GM11168 (cell line): Measurements from ENCODE around the gene TBCC.
"Not testable (repeated sequence)": the region's sequence is repeated elsewhere in the genome, so short reads cannot be mapped to it uniquely, and the experiment has no call there.

ENCODE experiments used
- in situ Hi-C: fragments of 300-500 bp; cut with MboI; formaldehyde crosslinking; loops from one replicate; pipeline ENCODE4 v1.12.0; 2022; ENCODE audit warnings: low sequenced_read_pairs; ENCODE audit not compliant: unreplicated experiment

Gene TBCC

GRCh38 chr6:42742116-42742894 lies 3.6 kb downstream of the TBCC start:
- in situ Hi-C loops, result no loop called here

- in situ Hi-C loops, result no loop called here
Observed at GRCh38 chr6:42740725-42741124, 5.2 kb downstream of the TBCC start.

- in situ Hi-C loops, result no loop called here
Observed at GRCh38 chr6:42735976-42736375, 9.9 kb downstream of the TBCC start.

GRCh38 chr6:42733867-42734481 lies 11.9 kb downstream of the TBCC start:
- in situ Hi-C loops, result not testable (repeated sequence)

GRCh38 chr6:42729731-42730130 lies 16.2 kb downstream of the TBCC start:
- in situ Hi-C loops, result loop anchor here (10.0 kb wide), 1 partner anchor 65 kb away; no protein-coding TSS in a partner anchor

GRCh38 chr6:42727627-42728026 lies 18.3 kb downstream of the TBCC start:
- in situ Hi-C loops, result loop anchor here (10.0 kb wide), 1 partner anchor 63 kb away; no protein-coding TSS in a partner anchor

GRCh38 chr6:42727087-42727611 lies 18.8 kb downstream of the TBCC start:
- in situ Hi-C loops, result loop anchor here (10.0 kb wide), 1 partner anchor 62 kb away; no protein-coding TSS in a partner anchor

GRCh38 chr6:42726485-42727086 lies 19.3 kb downstream of the TBCC start:
- in situ Hi-C loops, result loop anchor here (10.0 kb wide), 1 partner anchor 62 kb away; no protein-coding TSS in a partner anchor

- in situ Hi-C loops, result loop anchor here (10.0 kb wide), 1 partner anchor 61 kb away; no protein-coding TSS in a partner anchor
Observed at GRCh38 chr6:42726026-42726425, 19.9 kb downstream of the TBCC start.

- in situ Hi-C loops, result loop anchor here (10.0 kb wide), 1 partner anchor 60 kb away; no protein-coding TSS in a partner anchor
Observed at GRCh38 chr6:42724825-42725224, 21.1 kb downstream of the TBCC start.

GRCh38 chr6:42722497-42722896 lies 23.4 kb downstream of the TBCC start, which contains the start of gene PRPH2:
TSS of gene PRPH2 (minus strand) at chr6:42722597. CDS start at chr6:42722334, 263 bp downstream.
- in situ Hi-C loops, result loop anchor here (10.0 kb wide), 1 partner anchor 58 kb away; no protein-coding TSS in a partner anchor

- in situ Hi-C loops, result loop anchor here (10.0 kb wide), 1 partner anchor 56 kb away; no protein-coding TSS in a partner anchor
Observed at GRCh38 chr6:42720739-42721138, 25.2 kb downstream of the TBCC start.

- in situ Hi-C loops, result no loop called here
Observed at GRCh38 chr6:42715871-42716270, 30.0 kb downstream of the TBCC start.

- in situ Hi-C loops, result no loop called here
Observed at GRCh38 chr6:42714098-42714761, 31.7 kb downstream of the TBCC start.

GRCh38 chr6:42711930-42712329 lies 34.0 kb downstream of the TBCC start:
- in situ Hi-C loops, result no loop called here

GRCh38 chr6:42710316-42710715 lies 35.6 kb downstream of the TBCC start:
- in situ Hi-C loops, result no loop called here

GRCh38 chr6:42709871-42710270 lies 36.0 kb downstream of the TBCC start:
- in situ Hi-C loops, result no loop called here

- in situ Hi-C loops, result no loop called here
Observed at GRCh38 chr6:42708096-42708495, 37.8 kb downstream of the TBCC start.

GRCh38 chr6:42707595-42707994 lies 38.3 kb downstream of the TBCC start:
- in situ Hi-C loops, result no loop called here

GRCh38 chr6:42704937-42705374 lies 40.9 kb downstream of the TBCC start:
- in situ Hi-C loops, result no loop called here
